IMR-90 (cell line): ENCODE measurements around the gene MB.

Source experiments
- POLR2A ChIP-seq: IDR thresholded peaks from 2 replicates; pipeline ENCODE4 v1.6.1; 2012; ENCODE audit warnings: mild to moderate bottlenecking, low read depth, low read length
- RAD21 ChIP-seq: IDR thresholded peaks from 2 replicates; pipeline ENCODE4 v1.6.1; 2012; ENCODE audit warnings: low read length, improper control_type of control experiment
- SMC3 ChIP-seq: fragments of 150-350 bp; IDR thresholded peaks from 2 replicates; pipeline ENCODE4 v1.6.1; 2016; ENCODE audit warnings: low read depth, mild to moderate bottlenecking, antibody characterized with exemption, low read length, moderate library complexity
- TF ChIP-seq, protein P1 (sequence below): conservative IDR thresholded peaks from 2 replicates; pipeline ENCODE4 v1.5.1; 2012; ENCODE audit warnings: mild to moderate bottlenecking, low read depth, low read length, improper control_type of control experiment

DNA sequence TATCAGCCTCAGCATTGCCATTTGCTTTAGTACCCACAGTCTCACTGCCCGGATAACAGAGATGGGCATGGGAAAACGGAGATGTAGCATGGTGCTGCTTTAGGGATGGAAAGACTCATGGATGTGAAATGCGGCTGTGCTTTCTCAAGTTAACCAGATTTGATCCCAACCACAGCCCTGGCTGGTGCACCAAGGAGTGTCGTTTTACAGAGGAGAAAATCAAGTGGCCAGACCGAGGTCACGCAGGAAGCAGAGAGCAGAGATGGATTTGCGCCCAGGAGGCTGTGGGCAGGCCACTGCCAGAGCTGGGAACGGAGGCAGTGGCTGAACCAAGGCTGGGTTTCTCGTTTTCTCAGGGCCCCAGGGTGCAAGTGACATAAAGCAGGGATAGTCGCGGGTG, 9.0 kb downstream of the MB start:
- TF ChIP-seq RAD21, result no peak
- TF ChIP-seq POLR2A, result no peak
- TF ChIP-seq, protein P1, sequence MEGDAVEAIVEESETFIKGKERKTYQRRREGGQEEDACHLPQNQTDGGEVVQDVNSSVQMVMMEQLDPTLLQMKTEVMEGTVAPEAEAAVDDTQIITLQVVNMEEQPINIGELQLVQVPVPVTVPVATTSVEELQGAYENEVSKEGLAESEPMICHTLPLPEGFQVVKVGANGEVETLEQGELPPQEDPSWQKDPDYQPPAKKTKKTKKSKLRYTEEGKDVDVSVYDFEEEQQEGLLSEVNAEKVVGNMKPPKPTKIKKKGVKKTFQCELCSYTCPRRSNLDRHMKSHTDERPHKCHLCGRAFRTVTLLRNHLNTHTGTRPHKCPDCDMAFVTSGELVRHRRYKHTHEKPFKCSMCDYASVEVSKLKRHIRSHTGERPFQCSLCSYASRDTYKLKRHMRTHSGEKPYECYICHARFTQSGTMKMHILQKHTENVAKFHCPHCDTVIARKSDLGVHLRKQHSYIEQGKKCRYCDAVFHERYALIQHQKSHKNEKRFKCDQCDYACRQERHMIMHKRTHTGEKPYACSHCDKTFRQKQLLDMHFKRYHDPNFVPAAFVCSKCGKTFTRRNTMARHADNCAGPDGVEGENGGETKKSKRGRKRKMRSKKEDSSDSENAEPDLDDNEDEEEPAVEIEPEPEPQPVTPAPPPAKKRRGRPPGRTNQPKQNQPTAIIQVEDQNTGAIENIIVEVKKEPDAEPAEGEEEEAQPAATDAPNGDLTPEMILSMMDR, result no peak
- TF ChIP-seq SMC3, result no peak
